SK-N-SH treated with all-trans-retinoic acid at 6 μM for 48 hours (cell line): ENCODE data around the gene SEC24D.

Experiments
- ATAC-seq: fragments of 200-7000 bp; cut with Tn5 transposase; 3 replicates; pipeline ENCODE4 v1.9.1; 2020; ENCODE audit warnings: mild to moderate bottlenecking, moderate library complexity
- ARNTL ChIP-seq: fragments of 450-650 bp; formaldehyde crosslinking; IDR thresholded peaks from 2 replicates; pipeline ENCODE4 v1.5.0; 2020; ENCODE audit warnings: low read depth, mild to moderate bottlenecking, moderate library complexity, borderline replicate concordance
- BACH2 ChIP-seq: fragments of 250-450 bp; sonication (Bioruptor Pico); IDR thresholded peaks from 2 replicates; pipeline ENCODE4 v1.9.0; 2021; ENCODE audit warnings: mild to moderate bottlenecking, borderline replicate concordance
- CSDC2 ChIP-seq: fragments of 250-450 bp; sonication (Bioruptor Pico); IDR thresholded peaks from 2 replicates; pipeline ENCODE4 v1.5.0; 2020; ENCODE audit warnings: mild to moderate bottlenecking, moderate library complexity
- CSRNP3 ChIP-seq: fragments of 250-450 bp; sonication (Bioruptor Pico); IDR thresholded peaks from 2 replicates; pipeline ENCODE4 v1.5.1; 2021; ENCODE audit warnings: mild to moderate bottlenecking, moderate library complexity
- ESRRG ChIP-seq: fragments of 250-450 bp; sonication (Bioruptor Pico); IDR thresholded peaks from 2 replicates; pipeline ENCODE4 v1.6.1; 2021; ENCODE audit warnings: mild to moderate bottlenecking
- GLIS3 ChIP-seq: fragments of 250-450 bp; sonication (Bioruptor Pico); IDR thresholded peaks from 2 replicates; pipeline ENCODE4 v1.5.0; 2020; ENCODE audit warnings: mild to moderate bottlenecking, moderate library complexity
- ISL1 ChIP-seq: fragments of 250-450 bp; sonication (Bioruptor Pico); IDR thresholded peaks from 2 replicates; pipeline ENCODE4 v2.1.2; 2022; ENCODE audit warnings: mild to moderate bottlenecking, moderate library complexity
- OSR1 ChIP-seq: fragments of 250-450 bp; sonication (Bioruptor Pico); IDR thresholded peaks from 2 replicates; pipeline ENCODE4 v1.8.0; 2022; ENCODE audit warnings: moderate library complexity, mild to moderate bottlenecking, inconsistent platforms
- PATZ1 ChIP-seq: fragments of 250-450 bp; sonication (Bioruptor Pico); IDR thresholded peaks from 2 replicates; pipeline ENCODE4 v1.8.0; 2020; ENCODE audit warnings: mild to moderate bottlenecking, moderate library complexity, borderline replicate concordance
- POU6F1 ChIP-seq: fragments of 250-450 bp; sonication (Bioruptor Pico); IDR thresholded peaks from 2 replicates; pipeline ENCODE4 v1.8.0; 2021; ENCODE audit warnings: low read depth, mild to moderate bottlenecking, moderate library complexity, borderline replicate concordance
- PPARA ChIP-seq: fragments of 250-450 bp; sonication (Bioruptor Pico); IDR thresholded peaks from 2 replicates; pipeline ENCODE4 v1.5.0; 2020; ENCODE audit warnings: mild to moderate bottlenecking, borderline replicate concordance
- RARB ChIP-seq: fragments of 250-450 bp; sonication (Bioruptor Pico); IDR thresholded peaks from 2 replicates; pipeline ENCODE4 v1.8.0; 2021; ENCODE audit warnings: mild to moderate bottlenecking, moderate library complexity
- SNAI2 ChIP-seq: fragments of 250-450 bp; sonication (Bioruptor Pico); IDR thresholded peaks from 2 replicates; pipeline ENCODE4 v1.5.0; 2020; ENCODE audit warnings: mild to moderate bottlenecking, moderate library complexity
- TCF4 ChIP-seq: fragments of 250-450 bp; sonication (Bioruptor Pico); IDR thresholded peaks from 2 replicates; pipeline ENCODE4 v1.8.0; 2021; ENCODE audit warnings: mild to moderate bottlenecking, moderate library complexity, borderline replicate concordance
- TOX ChIP-seq: fragments of 250-450 bp; sonication (Bioruptor Pico); IDR thresholded peaks from 2 replicates; pipeline ENCODE4 v1.8.0; 2021; ENCODE audit warnings: mild to moderate bottlenecking, moderate library complexity, borderline replicate concordance
- TSHZ2 ChIP-seq: fragments of 250-450 bp; sonication (Bioruptor Pico); IDR thresholded peaks from 2 replicates; pipeline ENCODE4 v1.5.0; 2020; ENCODE audit warnings: mild to moderate bottlenecking, moderate library complexity
- ZC3H10 ChIP-seq: fragments of 250-450 bp; sonication (Bioruptor Pico); IDR thresholded peaks from 2 replicates; pipeline ENCODE4 v1.5.1; 2021; ENCODE audit warnings: mild to moderate bottlenecking, moderate library complexity
- ZFP30 ChIP-seq: fragments of 450-650 bp; formaldehyde crosslinking; IDR thresholded peaks from 2 replicates; pipeline ENCODE4 v1.5.0; 2022; ENCODE audit warnings: mild to moderate bottlenecking, moderate library complexity
- ZNF565 ChIP-seq: fragments of 450-650 bp; formaldehyde crosslinking; conservative IDR thresholded peaks from 2 replicates; pipeline ENCODE4 v1.5.0; 2020; ENCODE audit warnings: low read depth, mild to moderate bottlenecking, moderate library complexity
- ZNF70 ChIP-seq: fragments of 450-650 bp; formaldehyde crosslinking; IDR thresholded peaks from 2 replicates; pipeline ENCODE4 v1.5.0; 2020; ENCODE audit warnings: mild to moderate bottlenecking, moderate library complexity
- ZNF8 ChIP-seq: fragments of 450-650 bp; formaldehyde crosslinking; IDR thresholded peaks from 2 replicates; pipeline ENCODE4 v1.5.0; 2020; ENCODE audit warnings: mild to moderate bottlenecking, moderate library complexity
- TF ChIP-seq, protein P1 (sequence below): fragments of 250-450 bp; sonication (Bioruptor Pico); IDR thresholded peaks from 2 replicates; pipeline ENCODE4 v1.5.1; 2020; ENCODE audit warnings: low read depth, mild to moderate bottlenecking, moderate library complexity

Gene SEC24D

GRCh38 chr4:118772767-118773428 is 63.0 kb downstream of the SEC24D start:
- TF ChIP-seq SNAI2 (CRISPR knock-in tag) (no peak), GLIS3 (CRISPR knock-in tag) (0 out of 2 replicates have a peak, but pooled peaks have one; percentile 6), ARNTL (no peak), CSDC2 (0 out of 2 replicates have a peak, but pooled peaks have one; percentile 10), RARB (CRISPR knock-in tag) (no peak), OSR1 (CRISPR knock-in tag) (no peak)
- ATAC-seq: peak; percentile 31

- no peak for TF ChIP-seq ESRRG (CRISPR knock-in tag)
- TF ChIP-seq TCF4 (CRISPR knock-in tag): no peak
- no peak for TF ChIP-seq ZNF565 (CRISPR knock-in tag)
- TF ChIP-seq CSDC2: no peak
- TF ChIP-seq ZC3H10: no peak
- TF ChIP-seq PATZ1 (CRISPR knock-in tag): no peak
- no peak for TF ChIP-seq ARNTL
- TF ChIP-seq OSR1 (CRISPR knock-in tag): no peak
- TF ChIP-seq ZNF8 (CRISPR knock-in tag): no peak
- TF ChIP-seq TOX (CRISPR knock-in tag): no peak
- TF ChIP-seq ZFP30 (CRISPR knock-in tag): no peak
- no peak for TF ChIP-seq CSRNP3 (CRISPR knock-in tag)
- TF ChIP-seq BACH2 (CRISPR knock-in tag): no peak
- TF ChIP-seq ISL1: no peak
- no peak for TF ChIP-seq ZNF70 (CRISPR knock-in tag)
- TF ChIP-seq GLIS3 (CRISPR knock-in tag): no peak
- TF ChIP-seq, protein P1, sequence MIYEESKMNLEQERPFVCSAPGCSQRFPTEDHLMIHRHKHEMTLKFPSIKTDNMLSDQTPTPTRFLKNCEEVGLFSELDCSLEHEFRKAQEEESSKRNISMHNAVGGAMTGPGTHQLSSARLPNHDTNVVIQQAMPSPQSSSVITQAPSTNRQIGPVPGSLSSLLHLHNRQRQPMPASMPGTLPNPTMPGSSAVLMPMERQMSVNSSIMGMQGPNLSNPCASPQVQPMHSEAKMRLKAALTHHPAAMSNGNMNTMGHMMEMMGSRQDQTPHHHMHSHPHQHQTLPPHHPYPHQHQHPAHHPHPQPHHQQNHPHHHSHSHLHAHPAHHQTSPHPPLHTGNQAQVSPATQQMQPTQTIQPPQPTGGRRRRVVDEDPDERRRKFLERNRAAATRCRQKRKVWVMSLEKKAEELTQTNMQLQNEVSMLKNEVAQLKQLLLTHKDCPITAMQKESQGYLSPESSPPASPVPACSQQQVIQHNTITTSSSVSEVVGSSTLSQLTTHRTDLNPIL (CRISPR knock-in tag): no peak
- TF ChIP-seq PPARA (CRISPR knock-in tag): no peak
- TF ChIP-seq POU6F1 (CRISPR knock-in tag): no peak
- TF ChIP-seq TSHZ2: no peak
- TF ChIP-seq, all 23 proteins: peak for 0
- ATAC-seq: peak; percentile 68
Observed at GRCh38 chr4:118772081-118772766, 63.7 kb downstream of the SEC24D start.
